ENCODE data around the gene SRM.
A peak's percentile ranks its signal among the peaks of the same experiment; 100 is the strongest.
"Not testable (repeated sequence)": the region's sequence is repeated elsewhere in the genome, so short reads cannot be mapped to it uniquely, and the experiment has no call there.

Gene SRM

DNA sequence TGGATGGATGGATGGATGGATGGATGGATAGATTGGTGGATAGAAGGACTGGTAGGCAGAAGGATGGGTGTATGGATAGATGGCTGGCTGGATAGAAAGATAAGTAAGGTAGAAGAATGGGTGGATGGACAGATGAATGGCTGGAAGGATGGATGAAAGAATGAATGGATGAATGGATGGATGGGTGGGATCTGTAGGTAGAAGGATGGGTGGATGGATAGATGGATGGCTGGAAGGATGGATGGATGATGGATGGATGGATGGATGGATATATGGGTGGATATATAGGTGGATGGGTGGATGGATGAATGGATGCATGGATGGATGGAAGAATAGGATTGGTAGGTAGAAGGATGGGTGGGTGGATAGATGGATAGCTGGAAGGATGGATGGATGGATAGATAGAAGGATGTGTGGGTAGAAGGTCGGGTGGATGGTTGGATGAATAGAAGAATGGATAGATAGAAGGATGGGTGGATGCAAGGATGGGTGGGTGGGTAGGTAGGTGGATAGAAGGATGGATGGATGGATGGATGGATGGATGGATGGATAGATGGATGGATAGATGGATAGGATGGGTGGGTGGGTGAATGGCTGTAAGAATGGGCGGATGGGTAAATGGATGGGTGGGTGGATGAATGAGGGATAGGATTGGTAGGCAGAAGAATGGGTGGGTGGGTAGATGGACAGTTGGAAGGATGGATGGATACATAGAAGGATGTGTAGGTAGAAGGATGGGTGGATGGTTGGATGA is 20.3 kb downstream of the SRM start:
- DNase-seq (ENCODE audit: low read depth, low spot score), result no peak
- TF ChIP-seq, protein P1, sequence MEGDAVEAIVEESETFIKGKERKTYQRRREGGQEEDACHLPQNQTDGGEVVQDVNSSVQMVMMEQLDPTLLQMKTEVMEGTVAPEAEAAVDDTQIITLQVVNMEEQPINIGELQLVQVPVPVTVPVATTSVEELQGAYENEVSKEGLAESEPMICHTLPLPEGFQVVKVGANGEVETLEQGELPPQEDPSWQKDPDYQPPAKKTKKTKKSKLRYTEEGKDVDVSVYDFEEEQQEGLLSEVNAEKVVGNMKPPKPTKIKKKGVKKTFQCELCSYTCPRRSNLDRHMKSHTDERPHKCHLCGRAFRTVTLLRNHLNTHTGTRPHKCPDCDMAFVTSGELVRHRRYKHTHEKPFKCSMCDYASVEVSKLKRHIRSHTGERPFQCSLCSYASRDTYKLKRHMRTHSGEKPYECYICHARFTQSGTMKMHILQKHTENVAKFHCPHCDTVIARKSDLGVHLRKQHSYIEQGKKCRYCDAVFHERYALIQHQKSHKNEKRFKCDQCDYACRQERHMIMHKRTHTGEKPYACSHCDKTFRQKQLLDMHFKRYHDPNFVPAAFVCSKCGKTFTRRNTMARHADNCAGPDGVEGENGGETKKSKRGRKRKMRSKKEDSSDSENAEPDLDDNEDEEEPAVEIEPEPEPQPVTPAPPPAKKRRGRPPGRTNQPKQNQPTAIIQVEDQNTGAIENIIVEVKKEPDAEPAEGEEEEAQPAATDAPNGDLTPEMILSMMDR (IDR thresholded peaks at IDR 0.05; ENCODE audit: low read depth, low read length), result no peak
- in situ Hi-C loops (cut with HindIII; ENCODE audit: low sequenced_read_pairs), result no loop called here
- no peak overlapping the region for H3K4me3 ChIP-seq (ENCODE audit: low read depth, low read length)

DNA sequence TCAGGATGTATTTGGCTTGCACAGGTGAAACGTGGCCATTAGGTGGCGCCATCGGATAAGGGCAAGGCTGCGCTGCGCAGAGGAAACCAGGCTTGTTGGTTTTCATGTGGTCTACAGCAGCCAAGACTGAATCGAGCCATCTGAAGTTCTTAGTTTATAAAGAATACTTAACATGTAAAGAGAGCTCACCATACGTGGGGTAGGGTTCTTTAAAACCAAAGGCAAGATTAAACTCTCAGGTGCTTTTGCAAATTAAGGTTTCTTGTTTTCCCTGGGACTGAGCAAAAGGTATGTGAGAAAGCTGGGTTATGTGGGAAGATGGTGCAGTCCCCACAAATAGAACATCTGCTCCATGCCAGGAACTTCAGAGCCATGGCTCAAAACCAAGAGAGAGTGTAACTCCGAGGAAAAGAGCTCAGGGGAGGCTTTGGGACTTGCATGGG is 22.1 kb downstream of the SRM start:
- no peak overlapping the region for H3K4me3 ChIP-seq (ENCODE audit: low read depth, low read length)
- in situ Hi-C loops (cut with HindIII; ENCODE audit: low sequenced_read_pairs), result no loop called here
- peak; percentile 85 for DNase-seq (ENCODE audit: low read depth, low spot score)
- TF ChIP-seq, protein P1 (IDR thresholded peaks at IDR 0.05; ENCODE audit: low read depth, low read length), result peak; percentile 96

DNA sequence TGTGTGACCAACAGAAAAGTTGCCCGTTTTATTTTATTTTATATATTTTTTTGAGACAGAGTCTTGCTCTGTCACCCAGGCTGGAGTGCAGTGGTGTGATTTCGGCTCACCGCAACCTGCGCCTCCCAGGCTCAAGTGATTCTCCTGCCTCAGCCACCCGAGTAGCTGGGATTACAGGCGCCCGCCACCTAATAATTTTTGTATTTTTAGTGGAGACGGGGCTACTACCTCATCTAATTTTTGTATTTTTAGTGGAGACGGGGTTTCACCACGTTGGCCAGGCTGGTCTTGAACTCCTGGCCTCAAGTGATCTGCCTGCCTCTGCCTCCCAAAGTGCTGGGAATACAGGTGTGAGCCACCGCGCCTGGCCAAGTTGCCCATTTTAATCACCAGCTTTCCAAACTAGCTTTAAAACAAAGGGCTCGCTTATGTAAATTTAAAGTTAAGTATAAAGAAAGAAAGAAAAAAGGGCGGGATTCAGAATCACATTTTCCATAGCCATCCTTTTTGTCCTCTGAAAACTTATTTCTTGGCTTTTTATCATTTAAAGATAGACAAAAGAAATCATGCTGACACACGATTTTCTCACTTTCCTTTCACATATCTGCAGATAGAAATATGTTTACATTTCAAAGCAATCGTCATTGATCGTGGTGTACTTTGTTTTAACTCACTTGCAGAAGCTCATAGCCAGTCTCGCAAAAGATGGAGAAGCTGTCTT is 22.6 kb downstream of the SRM start:
- H3K4me3 ChIP-seq (ENCODE audit: low read depth, low read length); in situ Hi-C loops (cut with HindIII; ENCODE audit: low sequenced_read_pairs); DNase-seq (ENCODE audit: low read depth, low spot score): not testable (repeated sequence)

DNA sequence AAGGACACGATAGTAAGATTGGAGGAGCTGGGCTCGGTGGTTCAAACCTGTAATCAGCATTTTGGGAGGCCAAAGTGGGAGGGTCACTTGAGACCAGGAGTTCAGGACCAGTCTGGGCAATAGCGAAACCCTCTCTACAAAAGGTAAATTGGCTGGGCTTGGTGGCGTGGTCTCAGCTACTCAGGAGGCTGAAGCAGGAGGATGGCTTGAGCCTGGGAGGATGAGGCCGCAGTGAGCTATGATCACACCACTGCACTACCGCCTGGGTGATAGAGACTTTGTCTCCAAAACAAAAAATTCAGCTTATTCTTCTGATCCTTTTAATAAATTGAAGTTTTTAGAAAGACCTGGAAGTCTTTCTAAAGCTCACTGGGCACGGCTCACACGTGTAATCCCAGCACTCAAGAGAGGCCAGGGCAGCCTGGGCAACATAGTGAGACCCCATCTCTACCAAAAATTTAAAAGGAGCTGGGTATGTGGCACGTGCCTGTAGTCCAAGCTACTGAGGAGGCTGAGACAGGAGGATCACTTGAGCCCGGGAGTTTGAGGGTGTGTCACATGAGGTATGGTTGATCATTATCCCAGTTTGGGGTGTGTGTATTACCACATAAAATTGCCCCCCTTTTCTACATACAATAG is 28.1 kb downstream of the SRM start:
- DNase-seq (ENCODE audit: low read depth, low spot score), result no peak
- H3K4me3 ChIP-seq (ENCODE audit: low read depth, low read length), result no peak overlapping the region
- TF ChIP-seq, protein P1 (IDR thresholded peaks at IDR 0.05; ENCODE audit: low read depth, low read length), result no peak
- in situ Hi-C loops (cut with HindIII; ENCODE audit: low sequenced_read_pairs), result no loop called here

DNA sequence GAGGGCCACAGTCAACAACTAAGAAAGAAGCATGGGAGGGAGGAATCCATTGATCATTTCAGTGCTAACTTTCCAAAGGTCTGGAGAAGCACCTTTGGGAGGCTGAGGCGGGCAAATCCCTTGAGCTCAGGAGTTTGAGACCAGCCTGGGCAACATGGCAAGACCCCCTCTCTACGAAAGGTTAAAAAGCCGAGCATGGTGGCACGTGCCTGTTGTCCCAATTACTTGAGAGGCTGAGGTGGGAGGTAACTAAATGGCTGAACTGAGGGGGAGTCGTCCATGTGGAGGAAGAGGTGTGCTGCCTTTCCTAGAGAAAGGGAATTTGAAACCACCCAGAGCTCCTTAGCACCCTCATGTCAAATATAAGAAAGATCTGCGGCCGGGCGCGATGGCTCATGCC is 29.0 kb downstream of the SRM start:
- no peak for DNase-seq (ENCODE audit: low read depth, low spot score)
- TF ChIP-seq, protein P1 (IDR thresholded peaks at IDR 0.05; ENCODE audit: low read depth, low read length), result no peak
- H3K4me3 ChIP-seq (ENCODE audit: low read depth, low read length), result no peak overlapping the region
- in situ Hi-C loops (cut with HindIII; ENCODE audit: low sequenced_read_pairs), result no loop called here

DNA sequence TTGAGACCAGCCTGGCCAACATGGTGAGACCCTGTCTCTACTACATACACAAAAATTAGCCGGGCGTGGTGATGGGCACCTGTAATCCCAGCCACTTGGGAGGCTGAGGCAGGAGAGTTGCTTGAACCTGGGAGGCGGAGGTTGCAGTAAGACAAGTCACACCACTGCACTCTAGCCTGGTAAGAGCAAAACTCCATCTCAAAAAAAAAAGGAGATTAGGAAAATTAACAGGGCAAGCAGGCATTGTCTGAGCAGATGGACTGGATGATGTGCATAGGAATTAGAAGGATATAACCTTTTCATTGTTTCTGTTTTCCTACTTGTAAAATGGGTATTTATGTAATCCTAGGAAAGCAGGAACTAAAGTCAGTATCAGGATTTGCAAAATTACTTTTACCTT is 31.8 kb downstream of the SRM start:
- TF ChIP-seq, protein P1 (IDR thresholded peaks at IDR 0.05; ENCODE audit: low read depth, low read length), result no peak
- no peak overlapping the region for H3K4me3 ChIP-seq (ENCODE audit: low read depth, low read length)
- DNase-seq (ENCODE audit: low read depth, low spot score), result no peak
- in situ Hi-C loops (cut with HindIII; ENCODE audit: low sequenced_read_pairs), result no loop called here

DNA sequence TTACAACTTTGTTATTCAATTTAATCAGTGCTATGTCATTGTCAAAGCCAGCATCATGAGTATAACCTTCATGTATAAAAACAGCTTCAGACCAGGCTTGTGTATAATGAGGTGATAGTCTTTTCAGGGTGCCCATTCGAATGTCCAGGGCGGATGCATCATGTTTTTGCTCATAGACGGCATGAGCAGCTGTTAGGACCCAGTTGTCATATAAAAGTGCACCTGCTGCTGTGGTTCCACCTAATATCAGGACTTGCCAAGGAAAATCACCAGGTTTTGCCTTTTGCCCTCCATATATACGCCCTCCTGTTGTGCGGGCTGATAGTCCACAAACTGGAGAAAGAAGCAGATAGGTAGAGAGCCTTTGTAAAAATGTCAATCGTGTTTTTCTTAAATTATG is 32.5 kb downstream of the SRM start:
- no peak for DNase-seq (ENCODE audit: low read depth, low spot score)
- no peak overlapping the region for H3K4me3 ChIP-seq (ENCODE audit: low read depth, low read length)
- TF ChIP-seq, protein P1 (IDR thresholded peaks at IDR 0.05; ENCODE audit: low read depth, low read length), result no peak
- in situ Hi-C loops (cut with HindIII; ENCODE audit: low sequenced_read_pairs), result no loop called here

Data from astrocyte of the spinal cord (primary cell).